ENCODE results near the gene FAM184B.
"Not testable (repeated sequence)": the region's sequence is repeated elsewhere in the genome, so short reads cannot be mapped to it uniquely, and the experiment has no call there.

DNA sequence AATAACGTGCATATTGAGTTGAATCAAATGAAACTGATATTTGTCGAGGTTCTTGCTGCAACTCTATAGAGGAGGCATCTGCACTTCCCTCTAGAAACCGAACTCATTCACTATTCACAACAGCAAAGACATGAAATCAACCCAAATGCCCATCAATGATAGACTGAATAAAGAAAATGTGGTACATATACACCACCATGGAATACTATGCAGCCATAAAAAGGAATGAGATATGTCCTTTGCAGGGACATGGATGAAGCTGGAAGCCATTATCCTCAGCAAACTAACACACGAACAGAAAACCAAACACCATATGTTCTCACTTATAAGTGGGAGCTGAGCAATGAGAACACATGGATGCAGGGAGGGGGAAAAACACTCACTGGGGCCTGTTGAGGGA lies 96.8 kb downstream of the FAM184B start:
- TF ChIP-seq, protein P1, sequence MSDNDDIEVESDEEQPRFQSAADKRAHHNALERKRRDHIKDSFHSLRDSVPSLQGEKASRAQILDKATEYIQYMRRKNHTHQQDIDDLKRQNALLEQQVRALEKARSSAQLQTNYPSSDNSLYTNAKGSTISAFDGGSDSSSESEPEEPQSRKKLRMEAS (IDR thresholded peaks at IDR 0.05) = not testable (repeated sequence)
- TF ChIP-seq, protein P2, sequence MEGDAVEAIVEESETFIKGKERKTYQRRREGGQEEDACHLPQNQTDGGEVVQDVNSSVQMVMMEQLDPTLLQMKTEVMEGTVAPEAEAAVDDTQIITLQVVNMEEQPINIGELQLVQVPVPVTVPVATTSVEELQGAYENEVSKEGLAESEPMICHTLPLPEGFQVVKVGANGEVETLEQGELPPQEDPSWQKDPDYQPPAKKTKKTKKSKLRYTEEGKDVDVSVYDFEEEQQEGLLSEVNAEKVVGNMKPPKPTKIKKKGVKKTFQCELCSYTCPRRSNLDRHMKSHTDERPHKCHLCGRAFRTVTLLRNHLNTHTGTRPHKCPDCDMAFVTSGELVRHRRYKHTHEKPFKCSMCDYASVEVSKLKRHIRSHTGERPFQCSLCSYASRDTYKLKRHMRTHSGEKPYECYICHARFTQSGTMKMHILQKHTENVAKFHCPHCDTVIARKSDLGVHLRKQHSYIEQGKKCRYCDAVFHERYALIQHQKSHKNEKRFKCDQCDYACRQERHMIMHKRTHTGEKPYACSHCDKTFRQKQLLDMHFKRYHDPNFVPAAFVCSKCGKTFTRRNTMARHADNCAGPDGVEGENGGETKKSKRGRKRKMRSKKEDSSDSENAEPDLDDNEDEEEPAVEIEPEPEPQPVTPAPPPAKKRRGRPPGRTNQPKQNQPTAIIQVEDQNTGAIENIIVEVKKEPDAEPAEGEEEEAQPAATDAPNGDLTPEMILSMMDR (IDR thresholded peaks at IDR 0.05) = not testable (repeated sequence)
- TF ChIP-seq CEBPB (IDR thresholded peaks at IDR 0.05); KDM5A (IDR thresholded peaks at IDR 0.05); ZFP36 (IDR thresholded peaks at IDR 0.05; ENCODE audit: borderline replicate concordance, partially characterized antibody); POLR2A (IDR thresholded peaks at IDR 0.05; ENCODE audit: low read length); EP300 (IDR thresholded peaks at IDR 0.05); GATA3 (IDR thresholded peaks at IDR 0.05; ENCODE audit: borderline replicate concordance); HOXA7 (CRISPR knock-in tag; IDR thresholded peaks at IDR 0.05): not testable (repeated sequence)
- TF ChIP-seq, protein P3, sequence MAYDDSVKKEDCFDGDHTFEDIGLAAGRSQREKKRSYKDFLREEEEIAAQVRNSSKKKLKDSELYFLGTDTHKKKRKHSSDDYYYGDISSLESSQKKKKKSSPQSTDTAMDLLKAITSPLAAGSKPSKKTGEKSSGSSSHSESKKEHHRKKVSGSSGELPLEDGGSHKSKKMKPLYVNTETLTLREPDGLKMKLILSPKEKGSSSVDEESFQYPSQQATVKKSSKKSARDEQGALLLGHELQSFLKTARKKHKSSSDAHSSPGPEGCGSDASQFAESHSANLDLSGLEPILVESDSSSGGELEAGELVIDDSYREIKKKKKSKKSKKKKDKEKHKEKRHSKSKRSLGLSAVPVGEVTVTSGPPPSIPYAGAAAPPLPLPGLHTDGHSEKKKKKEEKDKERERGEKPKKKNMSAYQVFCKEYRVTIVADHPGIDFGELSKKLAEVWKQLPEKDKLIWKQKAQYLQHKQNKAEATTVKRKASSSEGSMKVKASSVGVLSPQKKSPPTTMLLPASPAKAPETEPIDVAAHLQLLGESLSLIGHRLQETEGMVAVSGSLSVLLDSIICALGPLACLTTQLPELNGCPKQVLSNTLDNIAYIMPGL (CRISPR knock-in tag; IDR thresholded peaks at IDR 0.05; ENCODE audit: borderline replicate concordance) = not testable (repeated sequence)
